UCSD-AML1 (cell line): ENCODE results near the gene NAA35.
"Not testable (repeated sequence)": the region's sequence is repeated elsewhere in the genome, so short reads cannot be mapped to it uniquely, and the experiment has no call there.

Source experiments
- DNase-seq: peaks from one replicate; lab custom pipeline; 2025; ENCODE audit not compliant: unreplicated experiment; lab: John Stamatoyannopoulos, UW

NAA35 gene

DNA sequence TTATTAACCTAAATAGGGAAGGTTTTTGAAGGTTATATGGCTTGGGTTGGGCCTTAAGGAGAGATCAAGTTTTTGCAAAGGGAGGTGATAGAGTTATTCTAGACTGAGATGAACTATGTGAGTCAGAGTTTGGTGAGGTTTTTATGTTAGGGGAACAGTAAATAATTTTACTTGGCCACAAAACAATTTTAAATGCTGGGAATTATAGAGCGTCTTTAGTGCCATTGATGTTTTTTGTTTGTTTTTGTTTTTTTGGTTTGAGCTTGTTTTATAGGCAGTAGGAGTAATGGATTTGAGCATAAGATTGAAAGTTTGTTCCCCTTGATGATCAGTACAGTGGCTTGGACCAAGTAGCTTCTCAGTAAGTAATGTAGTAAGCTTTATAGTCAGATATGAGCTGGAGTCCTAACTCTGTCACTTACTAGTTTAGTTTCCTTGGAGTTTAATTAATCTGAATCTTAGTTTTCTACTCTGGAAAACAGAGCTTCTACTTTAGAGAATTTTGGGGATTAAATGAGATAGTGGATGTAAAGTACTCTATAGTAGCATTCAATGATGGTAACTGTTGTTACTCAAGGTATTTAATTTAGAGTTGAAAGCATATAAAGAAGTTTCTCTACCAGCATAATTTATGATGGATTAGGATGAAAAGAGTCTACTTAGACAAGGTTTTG lies 2.9 kb downstream of the NAA35 start:
- no peak for DNase-seq

DNA sequence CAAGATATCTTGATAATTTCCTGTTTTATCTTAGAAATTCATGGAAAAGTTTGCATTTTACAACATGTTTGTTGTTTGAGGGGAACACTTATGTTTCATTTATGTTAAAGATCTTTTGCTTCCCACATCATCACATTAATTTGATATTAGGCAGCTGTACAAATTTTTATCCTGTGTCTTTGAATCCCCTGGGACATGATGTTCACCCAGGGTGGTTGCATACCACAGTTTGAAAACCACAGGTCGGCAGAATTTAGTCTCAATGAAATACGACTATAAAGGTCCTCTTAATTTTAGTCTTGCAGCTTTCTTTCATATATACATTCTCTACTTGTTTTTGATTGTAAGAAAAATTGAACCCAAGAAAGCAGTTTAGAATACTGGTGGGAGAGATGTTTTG lies 3.7 kb downstream of the NAA35 start:
- DNase-seq: no peak

DNA sequence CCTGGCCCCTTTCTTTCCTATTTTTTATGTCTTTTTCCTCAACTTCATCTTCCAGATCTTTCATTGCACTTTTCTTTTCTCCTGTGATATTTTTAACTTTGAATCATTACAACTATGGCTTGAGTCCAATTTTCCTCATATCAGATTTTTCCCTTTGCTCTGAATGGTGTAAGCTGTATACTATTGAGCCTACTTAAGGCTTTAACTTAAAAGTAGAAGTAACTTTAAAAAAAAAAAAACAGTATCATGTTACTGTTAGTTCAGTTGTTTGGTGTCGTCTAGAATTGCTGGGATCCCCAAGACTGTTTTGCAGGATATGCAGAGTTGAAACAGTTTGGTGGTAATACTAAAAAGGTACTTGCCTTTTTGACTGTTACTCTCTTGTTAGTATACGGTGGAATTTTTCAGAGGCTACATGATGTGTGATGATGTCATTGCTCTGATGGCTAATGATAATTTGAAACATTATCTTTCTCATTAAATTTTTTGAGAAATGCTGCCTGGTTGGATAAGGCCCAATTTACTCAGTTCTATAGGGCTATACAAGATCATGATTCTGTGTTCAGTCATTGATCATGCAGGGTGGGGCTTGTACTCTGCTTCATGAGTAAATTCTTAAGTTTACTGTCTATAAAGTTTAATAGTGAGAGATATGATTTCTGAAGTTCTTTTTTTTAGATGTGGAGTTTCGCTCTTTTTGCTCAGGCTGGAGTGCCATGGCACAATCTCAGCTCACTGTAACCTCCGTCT lies 8.8 kb downstream of the NAA35 start:
- no peak for DNase-seq

DNA sequence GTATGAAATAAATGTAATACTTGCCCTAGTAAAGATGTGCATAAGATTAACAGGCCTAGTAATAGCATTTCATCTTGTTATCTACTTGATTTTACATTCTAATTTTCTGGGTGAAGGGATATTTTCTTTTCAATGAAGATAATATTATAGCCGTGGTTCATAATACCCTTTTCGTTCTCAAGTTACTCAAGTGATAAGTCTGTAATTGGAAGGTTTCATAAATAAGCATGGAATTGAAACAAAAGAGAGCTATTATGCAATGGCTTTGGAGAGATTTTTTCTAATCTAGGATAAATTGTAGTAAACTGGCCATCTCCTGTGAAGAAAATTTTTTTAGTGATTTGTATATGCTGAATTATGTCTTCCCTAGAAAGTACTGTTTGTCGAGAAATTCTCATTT lies 19.0 kb downstream of the NAA35 start:
- DNase-seq: no peak

DNA sequence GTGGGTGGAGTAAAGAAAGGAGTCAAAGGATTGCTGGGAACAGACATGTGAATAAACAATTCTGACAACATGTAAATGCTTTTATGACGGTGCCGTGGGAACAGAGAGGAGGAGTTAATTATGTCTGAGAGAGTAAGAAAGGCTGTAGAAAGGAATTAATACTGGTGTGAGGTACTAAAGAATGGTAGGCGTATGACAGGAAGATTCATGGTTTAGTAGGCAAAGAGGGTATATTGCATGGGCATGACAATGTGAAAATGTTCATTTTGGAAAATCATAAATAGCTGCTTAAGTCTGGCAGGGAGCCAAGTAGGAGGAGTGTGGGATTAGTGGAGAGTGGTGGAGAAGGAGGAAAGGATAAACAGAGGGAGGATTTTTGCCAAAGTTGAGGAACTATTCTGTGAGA lies 19.7 kb downstream of the NAA35 start:
- no peak for DNase-seq

DNA sequence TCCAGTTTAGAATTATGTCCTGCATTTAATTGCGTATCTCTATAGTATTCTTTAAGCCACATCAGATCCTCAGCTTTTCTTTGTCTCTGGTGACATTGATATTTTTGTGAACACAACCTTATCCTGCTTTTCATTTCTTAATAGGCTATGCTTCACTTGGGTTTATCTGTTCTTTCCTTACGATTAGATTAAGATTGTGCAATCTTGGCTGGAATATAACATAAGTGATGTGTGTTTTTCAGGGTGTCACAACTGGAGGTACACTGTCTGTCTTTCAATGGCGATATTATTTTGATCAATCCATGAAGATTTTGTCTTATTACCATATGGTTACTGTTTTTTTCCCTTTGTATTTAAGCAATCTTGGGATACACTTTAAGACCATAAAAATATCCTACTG lies 23.6 kb downstream of the NAA35 start:
- DNase-seq: no peak

DNA sequence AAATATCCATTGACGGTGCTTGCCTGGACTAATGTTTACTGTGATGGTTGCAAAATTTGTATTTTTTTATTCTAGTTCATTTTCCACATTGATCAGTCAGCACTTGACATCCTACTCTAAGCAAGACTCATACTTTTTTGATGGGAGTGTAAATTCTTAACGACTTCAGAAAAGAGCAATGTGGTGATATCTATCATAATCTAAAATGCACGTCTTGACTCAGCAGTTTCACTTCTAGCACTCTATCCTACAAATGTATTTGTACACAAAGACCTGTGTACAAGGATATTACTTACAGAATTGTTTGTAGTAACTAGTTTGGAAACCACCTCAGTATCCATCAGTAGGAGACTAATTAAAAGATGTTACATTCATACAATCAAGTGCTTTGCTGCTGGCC lies 24.0 kb downstream of the NAA35 start:
- no peak for DNase-seq

DNA sequence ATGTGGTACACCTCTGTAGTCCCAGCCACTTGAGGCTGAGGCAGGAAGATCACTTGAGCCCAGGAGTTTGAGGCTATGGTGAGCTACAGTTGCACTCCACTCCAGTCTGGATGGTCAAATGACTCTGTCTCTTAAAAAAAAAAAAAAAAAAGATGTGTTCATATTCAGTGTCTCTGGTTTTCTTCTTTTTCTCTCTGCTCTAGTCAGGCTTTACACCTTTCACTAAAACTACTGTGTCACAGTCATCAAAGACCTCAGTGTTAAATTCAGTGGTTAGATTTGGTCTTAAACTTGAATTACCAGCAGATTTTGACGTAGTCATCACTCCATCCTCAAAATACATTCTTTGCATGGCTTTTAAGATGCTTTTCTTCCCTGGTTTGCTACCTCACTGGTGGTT lies 28.8 kb downstream of the NAA35 start:
- DNase-seq: no peak

DNA sequence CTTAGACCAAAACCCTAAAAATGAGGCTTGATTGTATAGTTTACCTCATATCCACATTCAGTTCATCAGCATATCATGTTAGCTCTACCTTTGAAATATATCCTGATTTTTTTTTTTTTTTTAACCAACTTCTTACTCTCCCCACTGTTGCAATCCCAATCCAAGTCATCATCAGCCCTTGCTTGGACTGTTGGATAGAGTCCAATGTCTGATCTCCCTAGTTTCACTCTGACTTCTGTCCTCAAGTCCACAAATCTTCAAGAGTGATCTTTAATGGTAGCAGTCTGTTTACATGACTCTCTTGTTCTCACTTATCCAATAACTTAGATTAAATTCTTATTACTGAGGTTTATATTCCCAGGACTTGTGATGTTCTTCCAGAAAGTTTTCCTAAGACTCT lies 30.8 kb downstream of the NAA35 start:
- no peak for DNase-seq

DNA sequence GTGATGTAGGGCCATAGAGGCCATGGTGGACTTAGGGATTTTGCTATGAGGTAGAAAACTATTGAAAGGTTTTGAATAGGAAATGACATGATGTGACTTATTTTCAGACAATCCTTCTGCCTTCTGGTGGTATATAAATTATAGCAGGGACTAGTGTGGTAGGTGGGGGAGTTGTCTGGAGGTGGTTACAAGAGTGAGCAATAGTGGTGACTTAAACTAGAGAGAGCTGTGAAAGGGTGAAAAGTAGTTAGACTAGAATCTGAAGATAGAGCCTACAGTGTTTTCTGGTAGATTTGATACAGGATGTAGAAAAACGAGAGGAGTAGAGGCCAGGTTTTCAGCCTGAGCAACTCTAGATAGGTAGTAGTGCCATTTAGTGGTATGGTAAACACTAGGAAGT lies 32.3 kb downstream of the NAA35 start:
- DNase-seq: no peak

DNA sequence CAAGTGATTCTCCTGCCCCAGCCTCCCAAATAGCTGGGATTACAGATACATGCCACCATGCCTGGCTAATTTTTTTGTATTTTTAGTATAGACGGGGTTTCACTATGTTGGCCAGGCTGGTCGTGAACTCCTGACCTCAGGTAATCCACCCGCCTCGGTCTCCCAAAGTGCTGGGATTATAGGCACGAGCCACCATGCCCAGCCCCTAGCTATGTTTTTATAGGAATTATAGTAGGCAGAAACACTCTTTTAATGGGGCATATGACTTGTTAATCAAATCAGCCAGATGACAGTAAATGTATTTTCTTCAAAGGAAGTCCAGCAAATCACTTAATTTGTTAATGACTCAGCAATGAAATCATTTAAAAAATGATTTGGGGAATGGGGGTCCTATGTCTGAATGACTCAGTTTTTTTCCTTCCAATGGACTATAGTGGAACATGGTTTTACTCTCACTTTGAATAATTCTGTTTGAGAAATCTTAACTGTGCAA lies 33.2 kb downstream of the NAA35 start:
- not testable (repeated sequence) for DNase-seq

DNA sequence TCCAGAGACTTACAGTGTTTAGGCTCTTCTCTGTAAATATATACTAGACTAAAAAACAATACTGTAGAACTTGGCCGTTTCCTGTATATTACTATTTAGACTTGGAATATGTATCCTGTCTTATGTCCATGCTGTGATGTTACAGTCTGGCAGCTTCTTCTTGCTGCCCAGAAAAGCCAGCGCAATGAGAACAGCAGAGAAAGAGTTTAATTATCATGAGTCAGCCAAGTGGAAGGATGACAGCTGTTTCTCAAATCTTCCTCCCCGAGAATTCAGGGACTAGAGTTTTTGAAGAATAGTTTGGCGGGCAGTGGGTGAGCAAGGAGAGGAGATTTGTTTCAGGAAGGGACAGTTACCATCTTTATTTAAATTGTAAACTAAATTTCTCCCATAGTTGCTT lies 37.5 kb downstream of the NAA35 start:
- no peak for DNase-seq

DNA sequence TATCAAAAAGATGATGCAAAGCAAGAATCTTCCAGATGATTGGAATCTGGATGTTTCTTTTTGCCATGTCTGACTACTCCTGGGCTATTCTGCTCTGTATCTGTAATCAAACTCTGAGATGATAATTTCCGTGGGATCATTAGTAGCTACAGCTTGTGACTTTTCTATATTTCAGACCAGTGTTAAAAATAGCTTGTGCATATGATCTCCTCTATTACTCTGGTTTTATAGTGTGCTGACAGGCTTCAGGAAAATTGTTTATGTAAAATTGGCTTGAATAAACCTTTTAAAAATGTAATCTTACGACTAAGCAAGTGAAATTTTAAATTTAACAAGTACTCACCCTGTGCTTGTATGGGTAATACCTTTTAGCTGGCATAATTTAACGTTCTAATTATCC lies 40.4 kb downstream of the NAA35 start:
- no peak for DNase-seq

DNA sequence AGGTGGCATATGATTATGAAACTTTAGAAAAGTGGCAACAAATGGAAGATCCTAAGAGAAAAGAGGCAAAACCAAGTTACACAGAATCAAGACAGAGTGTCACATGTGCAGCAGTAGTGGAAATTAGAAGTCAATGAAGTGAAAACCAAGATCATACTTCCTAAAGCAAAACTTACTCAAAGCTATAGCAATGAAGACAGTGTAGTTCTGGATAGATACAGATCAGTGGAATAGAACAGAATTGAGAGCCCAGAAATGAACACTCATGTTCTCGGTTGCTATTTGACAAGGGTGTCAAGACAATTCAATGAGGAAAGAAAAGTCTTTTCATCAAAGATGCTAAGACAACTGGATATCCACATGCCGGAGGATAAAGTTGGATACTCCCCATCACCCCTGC lies 43.5 kb downstream of the NAA35 start:
- DNase-seq: no peak

DNA sequence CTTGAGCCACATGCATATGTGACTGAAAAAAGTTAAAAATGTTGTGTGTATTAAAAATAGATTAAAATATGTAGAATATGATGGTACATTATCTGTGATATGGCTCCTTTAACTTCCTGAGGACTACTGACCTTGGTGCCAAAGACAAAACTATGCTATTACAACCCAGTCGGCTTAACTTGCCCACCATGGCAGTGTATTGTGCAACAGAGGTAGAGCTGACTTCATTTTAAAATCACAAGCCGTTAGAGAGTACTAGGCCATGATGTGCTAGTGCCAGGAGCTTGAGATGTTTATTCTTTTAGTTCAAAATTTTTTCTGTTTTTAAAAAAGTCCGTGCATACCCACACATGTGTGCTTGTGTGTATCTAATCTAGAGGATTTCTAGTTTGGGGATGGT lies 46.3 kb downstream of the NAA35 start:
- DNase-seq: no peak

DNA sequence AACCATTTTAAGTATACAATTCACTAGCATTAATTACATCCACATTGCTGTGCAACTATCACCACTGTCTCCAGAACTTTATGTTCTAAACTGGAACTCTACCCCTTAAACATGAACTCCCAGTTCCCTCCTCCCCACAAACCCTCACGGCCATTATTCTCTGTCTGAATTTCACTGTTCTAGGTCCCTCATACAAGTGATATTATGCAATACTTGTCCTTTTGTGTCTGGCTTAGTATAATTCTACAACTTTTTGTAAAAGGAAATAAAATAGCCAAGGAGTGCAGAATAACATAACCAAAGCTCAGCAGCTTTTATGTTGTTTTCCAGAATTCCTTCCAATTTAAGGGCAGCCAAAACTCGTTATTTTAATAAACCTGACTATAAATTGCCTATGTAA lies 53.2 kb downstream of the NAA35 start:
- no peak for DNase-seq

DNA sequence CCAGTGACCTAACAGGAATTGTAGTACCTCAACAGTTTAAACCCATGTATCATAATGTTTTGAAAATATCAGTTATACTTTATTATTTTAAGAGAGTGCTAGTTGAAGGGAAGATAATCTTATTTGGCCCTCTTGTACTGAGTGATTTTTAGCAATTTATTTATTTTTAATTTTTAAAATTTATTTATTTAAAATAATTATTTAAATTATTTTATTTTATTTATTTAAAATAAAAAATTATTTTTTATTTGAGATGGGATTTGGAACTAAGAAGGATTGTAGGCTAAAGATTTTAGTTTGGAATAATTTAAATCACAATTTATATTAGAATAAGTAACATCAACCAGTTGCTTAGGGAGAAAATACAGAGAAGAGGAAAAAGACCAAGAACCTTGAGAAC lies 54.2 kb downstream of the NAA35 start:
- no peak for DNase-seq

DNA sequence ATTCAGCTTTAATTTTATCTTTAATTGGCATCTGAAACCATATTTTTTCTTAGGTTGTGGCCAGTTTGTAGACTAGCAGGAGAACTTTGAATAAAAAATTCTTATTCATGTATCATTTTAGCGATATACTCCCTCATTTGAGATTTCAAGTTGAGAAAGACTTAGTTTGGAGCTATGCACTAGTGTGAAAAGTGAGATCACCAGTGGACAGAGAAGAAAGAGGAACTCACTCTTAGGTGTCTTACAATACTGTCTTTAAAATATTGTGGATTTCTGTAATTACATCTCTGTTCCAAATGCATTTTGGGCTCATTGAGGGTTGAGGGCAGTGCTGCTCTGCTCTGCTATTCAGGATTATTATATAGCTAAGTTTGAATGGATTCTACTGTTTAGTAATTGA lies 54.7 kb downstream of the NAA35 start:
- DNase-seq: no peak

DNA sequence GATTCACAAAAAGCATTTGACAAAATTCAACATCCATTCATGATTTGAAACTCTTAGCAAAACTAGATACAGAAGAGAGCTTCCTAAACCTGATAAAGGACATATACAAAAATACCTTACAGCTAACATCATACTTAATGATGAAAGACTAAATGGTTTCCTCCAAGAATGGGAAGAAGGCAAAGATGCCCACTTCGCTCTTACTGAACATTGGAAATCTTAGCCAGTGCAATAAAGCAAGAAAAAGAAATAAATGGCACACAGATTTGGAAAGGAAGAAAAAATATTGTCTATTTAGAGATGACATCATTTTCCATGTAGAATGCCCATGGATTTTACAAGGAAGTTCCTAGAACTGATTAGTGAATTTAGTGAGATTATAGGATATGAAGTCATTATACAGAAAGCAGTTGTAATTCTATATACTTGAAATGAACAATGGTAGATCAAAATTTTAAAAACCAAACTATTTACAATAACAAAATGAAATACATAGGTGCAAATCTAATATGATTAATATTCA lies 64.4 kb downstream of the NAA35 start:
- DNase-seq: no peak

DNA sequence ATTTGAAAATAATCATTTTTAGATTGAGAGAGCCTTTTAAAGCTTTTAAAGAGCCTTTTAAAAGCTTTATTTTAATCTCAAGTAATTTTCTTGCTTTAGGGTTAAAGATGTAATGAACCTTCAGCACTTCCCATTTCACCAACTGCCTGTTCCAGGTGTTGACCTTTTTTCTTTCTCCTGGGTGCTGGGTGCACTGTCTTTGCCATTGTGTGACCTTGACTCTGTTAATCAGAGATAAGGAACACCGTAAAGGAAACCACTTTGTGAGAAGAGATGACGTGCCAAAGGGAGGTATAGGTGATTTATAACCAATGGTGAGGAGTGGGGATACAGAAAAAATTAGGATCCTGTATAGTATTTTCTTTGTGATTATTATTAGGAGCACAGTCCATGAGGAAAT lies 68.2 kb downstream of the NAA35 start:
- DNase-seq: no peak

DNA sequence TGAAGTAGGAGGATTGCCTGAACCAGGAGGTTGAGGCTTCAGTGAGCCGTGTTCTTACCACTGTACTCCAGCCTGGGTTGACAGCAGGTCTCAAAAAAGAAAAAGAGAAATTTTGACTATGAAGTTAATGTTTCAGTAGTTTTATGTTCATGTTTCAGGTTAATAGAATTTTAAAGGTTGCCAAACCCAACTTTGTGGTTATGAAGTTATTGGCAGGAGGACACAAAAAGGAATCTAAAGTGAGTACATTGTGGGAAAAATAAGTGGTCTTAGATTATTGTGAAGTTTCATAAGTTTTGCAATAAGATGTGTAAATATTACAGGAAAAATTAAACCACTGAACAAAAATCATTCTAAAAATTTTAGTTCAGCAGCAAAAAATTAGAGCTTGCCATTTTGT lies 79.8 kb downstream of the NAA35 start:
- DNase-seq: no peak

DNA sequence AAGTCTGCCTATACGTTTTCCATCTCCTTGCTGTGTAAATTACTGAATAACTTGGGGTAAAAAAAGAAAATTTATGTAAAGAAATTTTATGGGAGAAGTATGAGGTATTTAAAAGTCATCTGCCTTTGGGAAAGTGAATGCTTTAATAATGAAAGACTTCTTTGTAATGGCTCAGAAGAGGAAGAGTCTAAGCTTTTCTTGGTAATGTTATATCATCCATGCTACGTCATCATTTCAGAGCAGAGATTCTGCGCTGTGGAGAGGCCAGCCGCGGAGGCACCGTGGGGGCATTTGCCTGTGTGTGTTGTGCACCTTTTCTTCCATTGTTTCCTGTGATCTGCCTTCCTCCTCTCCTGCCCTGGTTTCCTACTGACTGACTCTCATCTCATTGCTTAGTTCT lies 80.2 kb downstream of the NAA35 start:
- DNase-seq: no peak
